ENCODE measurements around the gene MAPK7. TPM values are rescaled to one million over a fixed set of nuclear protein-coding genes. Genes with fewer than 3 reads are reported as not detected.
A peak's percentile ranks its signal among the peaks of the same experiment; 100 is the strongest.

The MAPK7 gene
- total and polyA plus RNA-seq, 2 of the 8 experiments (the other 6 are each of a cell fraction or from before 2014, with no cell fraction given) = 15.2 to 28.1 TPM

DNA sequence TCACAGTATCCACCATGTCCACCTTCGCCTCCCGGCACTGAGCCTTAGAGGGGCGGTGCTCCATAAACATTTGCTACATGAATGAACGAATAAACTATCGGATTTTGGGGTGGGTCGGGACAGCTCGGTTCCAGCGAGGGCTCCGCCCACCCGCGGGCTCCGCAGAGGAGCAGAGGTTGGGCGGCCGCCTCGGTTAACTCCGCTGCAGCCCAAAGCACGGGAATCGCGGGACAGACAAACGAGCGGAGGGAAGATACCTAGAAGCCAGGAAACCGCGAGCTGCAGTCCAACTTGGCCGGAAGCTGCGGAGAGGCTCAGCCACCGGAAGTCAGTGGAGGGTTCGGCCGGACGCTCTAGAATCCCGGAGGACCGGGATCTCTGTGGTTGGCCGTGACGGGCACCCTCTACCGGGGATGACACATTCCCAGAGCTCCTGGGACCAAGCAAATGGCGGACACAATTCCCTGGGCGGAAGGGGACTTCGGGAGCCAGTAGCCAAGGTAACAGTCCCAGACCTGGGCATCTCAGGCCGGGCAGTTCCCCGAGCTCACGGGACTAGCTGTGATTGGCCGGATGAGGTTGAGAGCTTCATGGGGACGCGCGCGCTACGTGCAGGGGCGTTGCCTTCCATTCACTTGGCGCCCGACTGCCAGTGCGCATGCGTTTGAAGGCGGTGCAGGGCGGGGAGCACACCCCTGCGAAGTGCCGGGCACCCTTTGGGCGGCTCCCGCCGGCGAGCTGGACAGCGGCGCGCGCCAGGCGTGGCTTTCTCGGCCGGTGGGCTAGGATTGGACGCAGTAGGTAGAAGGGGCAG, 489 bp upstream of the MAPK7 start (continued):
- TF ChIP-seq USF2 (IDR thresholded peaks at IDR 0.05; ENCODE audit: low read length) = no peak
- TF ChIP-seq CHD7 (IDR thresholded peaks at IDR 0.05; ENCODE audit: insufficient replicate concordance, low read length) = no peak
- TF ChIP-seq TAF1 (IDR thresholded peaks at IDR 0.05; ENCODE audit: low read depth, low read length) = peak; percentile 91
- no peak for TF ChIP-seq CBX5 (IDR thresholded peaks at IDR 0.05; ENCODE audit: low read depth, low read length)
- TF ChIP-seq SAP30 (IDR thresholded peaks at IDR 0.05; ENCODE audit: insufficient read depth, insufficient replicate concordance, low read length) = no peak
- TF ChIP-seq SP4 (IDR thresholded peaks at IDR 0.05; ENCODE audit: low read length) = no peak; the same call in 1 of the 2 replicates
- no peak for TF ChIP-seq KDM5A (IDR thresholded peaks at IDR 0.05; ENCODE audit: low read length)
- no peak for TF ChIP-seq RNF2 (IDR thresholded peaks at IDR 0.05; ENCODE audit: borderline replicate concordance, low read depth, low read length, missing control alignments, poor library complexity, severe bottlenecking)

Measured in H1 (cell line).